HEK293T (cell line): ENCODE results near the gene BST2.

Experiments
- CTCF ChIA-PET: fragments of 350-600 bp; formaldehyde crosslinking; extraction: SDS; loops from one replicate; lab custom pipeline; 2021; ENCODE audit warnings: antibody characterized with exemption, inconsistent platforms; lab: Yijun Ruan, JAX
- POLR2A ChIA-PET: fragments of 350-600 bp; formaldehyde crosslinking; extraction: SDS; loops from one replicate; lab custom pipeline; 2020; ENCODE audit warnings: antibody characterized with exemption, inconsistent platforms; lab: Yijun Ruan, JAX
- DNase-seq: peaks from one replicate; pipeline ENCODE4 v3.0.0; 2012; ENCODE audit warnings: mixed read lengths; ENCODE audit errors: extremely low spot score
- ARNT ChIP-seq: fragments of 450-650 bp; IDR thresholded peaks from 2 replicates; pipeline ENCODE4 v1.6.1; 2017; ENCODE audit warnings: mild to moderate bottlenecking
- BHLHE40 ChIP-seq: fragments of 450-650 bp; IDR thresholded peaks from 2 replicates; pipeline ENCODE4 v1.6.1; 2016; ENCODE audit warnings: mild to moderate bottlenecking, moderate library complexity, borderline replicate concordance
- CTBP1 ChIP-seq: fragments of 450-650 bp; IDR thresholded peaks from 2 replicates; pipeline ENCODE4 v1.6.1; 2016; ENCODE audit warnings: borderline replicate concordance
- ELF4 ChIP-seq: fragments of 450-650 bp; IDR thresholded peaks from 2 replicates; pipeline ENCODE4 v1.6.1; 2017; ENCODE audit warnings: antibody characterized with exemption
- FOXA1 ChIP-seq: fragments of 450-650 bp; IDR thresholded peaks from 2 replicates; pipeline ENCODE4 v1.6.1; 2016; ENCODE audit warnings: mild to moderate bottlenecking
- FOXK2 ChIP-seq: fragments of 450-650 bp; IDR thresholded peaks from 2 replicates; pipeline ENCODE4 v1.6.1; 2016; ENCODE audit warnings: mild to moderate bottlenecking
- FOXM1 ChIP-seq: fragments of 450-650 bp; IDR thresholded peaks from 2 replicates; pipeline ENCODE4 v1.6.1; 2017; ENCODE audit warnings: mild to moderate bottlenecking, borderline replicate concordance
- HDGF ChIP-seq: fragments of 450-650 bp; IDR thresholded peaks from 2 replicates; pipeline ENCODE4 v1.6.1; 2017; ENCODE audit warnings: antibody characterized with exemption, borderline replicate concordance
- L3MBTL2 ChIP-seq: fragments of 450-650 bp; conservative IDR thresholded peaks from 2 replicates; pipeline ENCODE4 v1.6.1; 2016; ENCODE audit warnings: mild to moderate bottlenecking
- LEF1 ChIP-seq: fragments of 450-650 bp; IDR thresholded peaks from 2 replicates; pipeline ENCODE4 v1.6.1; 2017; ENCODE audit warnings: mild to moderate bottlenecking, borderline replicate concordance
- NFRKB ChIP-seq: fragments of 450-650 bp; IDR thresholded peaks from 2 replicates; pipeline ENCODE4 v1.6.1; 2016; ENCODE audit warnings: mild to moderate bottlenecking, moderate library complexity
- SP1 ChIP-seq: fragments of 450-650 bp; IDR thresholded peaks from 2 replicates; pipeline ENCODE4 v1.6.1; 2017
- SUZ12 ChIP-seq: fragments of 450-650 bp; IDR thresholded peaks from 2 replicates; pipeline ENCODE4 v1.6.1; 2016; ENCODE audit warnings: mild to moderate bottlenecking
- TARDBP ChIP-seq: fragments of 450-650 bp; IDR thresholded peaks from 2 replicates; pipeline ENCODE4 v1.6.1; 2016
- ZNF384 ChIP-seq: fragments of 450-650 bp; IDR thresholded peaks from 2 replicates; pipeline ENCODE4 v1.6.1; 2016
- TF ChIP-seq, protein P1 (sequence below): fragments of 450-650 bp; IDR thresholded peaks from 2 replicates; pipeline ENCODE4 v1.6.1; 2016

BST2 gene

GRCh38 chr19:17420475-17420924 is 15.1 kb upstream of the BST2 start:
- TF ChIP-seq HDGF, result no peak
- peak; percentile 65 for TF ChIP-seq L3MBTL2
- CTCF ChIA-PET, result no interaction called here
- POLR2A ChIA-PET, result interaction anchor here (0.6 to 1.4 kb wide), 2 partner anchors 14 to 17 kb away, joined by 3 to 4 read pairs; no protein-coding TSS in a partner anchor
- DNase-seq, result no peak

- DNase-seq, result peak; percentile 98
- POLR2A ChIA-PET, result interaction anchor here (0.5 to 2.0 kb wide), 23 partner anchors 9 to 889 kb away, joined by 3 to 25 read pairs (median 4); partner anchors contain the start of genes BABAM1, BST2, DDA1 and JUND
- CTCF ChIA-PET, result interaction anchor here (1.1 kb wide), 2 partner anchors 9 to 14 kb away, joined by 3 to 4 read pairs; partner anchors contain the start of gene BST2
- TF ChIP-seq ZNF384 (peak; percentile 85), CTBP1 (no peak)
Measured at GRCh38 chr19:17419621-17420474, 14.4 kb upstream of the BST2 start, which contains the start of gene MVB12A. Gene MVB12A, plus strand, starts transcription at chr19:17420047. Its CDS starts 89 bp downstream, at chr19:17420136.

DNA sequence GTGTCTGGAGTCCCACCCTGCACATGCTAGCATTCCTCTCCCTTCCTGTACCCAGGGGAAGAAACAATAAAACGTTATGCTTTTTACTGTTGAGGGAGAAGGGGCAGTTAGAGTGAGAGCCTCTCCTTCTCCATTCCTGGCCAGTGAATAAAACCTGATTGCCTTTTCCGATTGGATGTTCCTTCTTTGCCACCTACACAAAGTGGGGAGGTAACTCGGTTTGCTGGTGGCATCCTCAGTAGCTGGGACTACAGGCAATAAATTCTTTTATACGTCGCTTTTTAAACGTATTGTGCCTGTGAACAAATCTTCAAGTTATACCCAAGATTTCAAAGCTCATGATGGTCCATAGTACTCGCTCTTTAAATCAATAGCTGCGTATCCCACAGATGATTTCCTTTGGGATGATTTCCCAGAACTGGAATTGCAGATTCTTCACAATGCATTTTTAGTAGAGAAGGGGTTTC is 13.8 kb upstream of the BST2 start:
- ChIA-PET CTCF (interaction anchor here (0.6 to 1.1 kb wide), 3 partner anchors 8 to 32 kb away, joined by 3 to 4 read pairs (median 4); partner anchors contain the start of gene BST2), POLR2A (interaction anchor here (0.5 to 2.0 kb wide), 23 partner anchors 8 to 889 kb away, joined by 3 to 25 read pairs (median 4); partner anchors contain the start of genes BABAM1, BST2, DDA1 and JUND)
- TF ChIP-seq, protein P1, sequence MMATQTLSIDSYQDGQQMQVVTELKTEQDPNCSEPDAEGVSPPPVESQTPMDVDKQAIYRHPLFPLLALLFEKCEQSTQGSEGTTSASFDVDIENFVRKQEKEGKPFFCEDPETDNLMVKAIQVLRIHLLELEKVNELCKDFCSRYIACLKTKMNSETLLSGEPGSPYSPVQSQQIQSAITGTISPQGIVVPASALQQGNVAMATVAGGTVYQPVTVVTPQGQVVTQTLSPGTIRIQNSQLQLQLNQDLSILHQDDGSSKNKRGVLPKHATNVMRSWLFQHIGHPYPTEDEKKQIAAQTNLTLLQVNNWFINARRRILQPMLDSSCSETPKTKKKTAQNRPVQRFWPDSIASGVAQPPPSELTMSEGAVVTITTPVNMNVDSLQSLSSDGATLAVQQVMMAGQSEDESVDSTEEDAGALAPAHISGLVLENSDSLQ, result no peak
- TF ChIP-seq SUZ12, result no peak
- TF ChIP-seq FOXK2, result no peak
- TF ChIP-seq FOXM1, result no peak
- TF ChIP-seq CTBP1, result no peak
- TF ChIP-seq FOXA1, result no peak
- TF ChIP-seq HDGF, result no peak
- TF ChIP-seq L3MBTL2, result no peak
- no peak for TF ChIP-seq ARNT
- no peak for TF ChIP-seq TARDBP
- DNase-seq, result no peak

- ChIA-PET POLR2A (interaction anchor here (1.0 to 2.0 kb wide), 5 partner anchors 12 to 110 kb away, joined by 5 to 25 read pairs (median 6); partner anchors contain the start of genes BST2 and DDA1), CTCF (interaction anchor here (0.6 to 1.1 kb wide), 3 partner anchors 13 to 617 kb away, joined by 3 to 4 read pairs (median 4); partner anchors contain the start of gene BST2)
- DNase-seq, result no peak
- TF ChIP-seq, protein P1, result no peak
- TF ChIP-seq FOXK2 (no peak), NFRKB (no peak), TARDBP (no peak), FOXA1 (no peak), L3MBTL2 (no peak), BHLHE40 (no peak), ZNF384 (no peak), HDGF (no peak), CTBP1 (no peak), SUZ12 (no peak), ARNT (no peak), LEF1 (no peak)
Measured at GRCh38 chr19:17418710-17419109, 13.3 kb upstream of the BST2 start.

GRCh38 chr19:17415121-17415520 is 9.7 kb upstream of the BST2 start:
- ChIA-PET POLR2A (interaction anchor here (1.4 kb wide), 1 partner anchor 12 kb away, joined by 3 read pairs; no protein-coding TSS in a partner anchor), CTCF (no interaction called here)
- DNase-seq, result no peak
- no peak for TF ChIP-seq L3MBTL2
- TF ChIP-seq SP1, result no peak
- TF ChIP-seq FOXA1, result no peak
- TF ChIP-seq NFRKB, result no peak
- no peak for TF ChIP-seq SUZ12
- no peak for TF ChIP-seq HDGF
- no peak for TF ChIP-seq ZNF384
- TF ChIP-seq FOXK2, result no peak
- TF ChIP-seq, protein P1, result no peak
- TF ChIP-seq CTBP1, result no peak
- TF ChIP-seq BHLHE40, result no peak
- TF ChIP-seq TARDBP, result no peak
- TF ChIP-seq ELF4, result no peak
- TF ChIP-seq LEF1, result no peak
- TF ChIP-seq FOXM1, result no peak

DNA sequence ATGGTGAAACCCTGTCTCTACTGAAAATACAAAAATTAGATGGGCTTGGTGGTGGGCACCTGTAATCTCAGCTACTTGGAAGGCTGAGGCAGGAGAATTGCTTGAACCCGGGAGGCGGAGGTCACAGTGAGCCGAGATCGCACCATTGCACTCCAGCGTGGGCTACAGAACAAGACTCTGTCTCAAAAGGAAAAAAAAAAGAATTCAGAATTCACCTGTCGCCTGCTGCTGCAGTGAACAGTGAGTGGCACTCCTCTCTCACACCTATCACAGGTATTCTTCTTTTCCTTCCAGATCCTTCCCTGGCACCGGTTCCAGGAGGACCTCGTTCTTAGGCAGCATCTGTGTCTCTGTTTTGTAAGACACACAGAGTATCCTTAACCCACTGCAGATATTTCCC is 8.7 kb upstream of the BST2 start:
- ChIA-PET POLR2A (interaction anchor here (3.3 kb wide), 1 partner anchor 11 kb away, joined by 13 read pairs; no protein-coding TSS in a partner anchor), CTCF (no interaction called here)
- DNase-seq, result no peak
- TF ChIP-seq CTBP1, result no peak
- TF ChIP-seq, protein P1, result no peak
- TF ChIP-seq ZNF384, result no peak
- no peak for TF ChIP-seq ARNT
- TF ChIP-seq TARDBP, result no peak
- no peak for TF ChIP-seq FOXK2
- TF ChIP-seq SP1, result no peak
- TF ChIP-seq HDGF, result no peak
